GM21360 (cell line): ENCODE results near the gene MAD1L1.
"Not testable (repeated sequence)": the region's sequence is repeated elsewhere in the genome, so short reads cannot be mapped to it uniquely, and the experiment has no call there.

Experiments used
- ATAC-seq: cut with Tn5 transposase; IDR thresholded peaks from one replicate; pipeline ENCODE4 v1.9.1; 2021; ENCODE audit warnings: mild to moderate bottlenecking, moderate library complexity; ENCODE audit not compliant: unreplicated experiment

MAD1L1 gene

GRCh38 chr7:1892011-1892965 lies 340.5 kb downstream of the MAD1L1 start:
- ATAC-seq = no peak

DNA sequence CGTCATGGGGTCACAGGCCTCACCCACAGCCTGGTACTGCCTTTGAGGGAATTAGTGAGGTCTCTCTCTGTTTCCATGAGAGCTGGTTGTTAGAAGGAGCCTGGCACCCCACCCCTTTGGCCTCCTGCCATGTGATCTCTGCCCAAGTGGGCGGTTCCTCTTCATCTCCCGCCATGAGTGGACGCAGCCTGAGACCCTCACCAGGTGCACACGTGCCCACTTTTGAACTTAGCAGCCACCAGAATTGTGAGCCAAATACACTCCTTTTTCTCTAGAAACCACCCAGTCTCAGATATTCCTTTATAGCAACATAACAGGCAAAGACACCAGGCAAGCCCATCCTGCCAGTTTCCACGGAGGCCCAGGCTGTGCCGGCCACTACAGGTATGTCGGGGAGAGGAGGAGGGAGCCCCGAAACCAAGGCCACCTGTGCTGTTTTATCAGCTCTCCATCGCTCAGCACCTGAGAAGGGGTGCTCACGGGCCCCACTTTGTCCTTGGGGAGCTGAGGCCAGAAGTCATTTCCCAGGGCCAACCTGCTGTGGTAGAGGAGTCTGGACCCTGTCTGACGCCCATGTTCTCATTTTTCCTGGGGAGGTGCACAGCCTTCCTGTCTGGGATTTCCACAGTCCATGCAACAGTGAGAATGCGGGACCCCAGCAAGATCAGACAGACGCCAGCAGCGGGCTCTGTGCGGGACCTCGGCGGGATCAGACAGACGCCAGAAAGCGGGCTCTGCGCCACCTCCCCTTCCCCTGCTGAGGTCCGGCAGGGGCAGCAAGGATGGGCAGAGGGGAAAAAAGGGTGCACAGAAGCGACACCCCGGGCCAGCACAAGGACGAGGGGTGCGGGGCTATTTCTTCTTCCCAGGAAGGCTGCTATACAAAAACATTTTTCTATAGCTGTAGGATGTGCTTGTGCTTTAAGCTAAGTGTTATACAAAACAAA lies 342.2 kb downstream of the MAD1L1 start:
- no peak for ATAC-seq

DNA sequence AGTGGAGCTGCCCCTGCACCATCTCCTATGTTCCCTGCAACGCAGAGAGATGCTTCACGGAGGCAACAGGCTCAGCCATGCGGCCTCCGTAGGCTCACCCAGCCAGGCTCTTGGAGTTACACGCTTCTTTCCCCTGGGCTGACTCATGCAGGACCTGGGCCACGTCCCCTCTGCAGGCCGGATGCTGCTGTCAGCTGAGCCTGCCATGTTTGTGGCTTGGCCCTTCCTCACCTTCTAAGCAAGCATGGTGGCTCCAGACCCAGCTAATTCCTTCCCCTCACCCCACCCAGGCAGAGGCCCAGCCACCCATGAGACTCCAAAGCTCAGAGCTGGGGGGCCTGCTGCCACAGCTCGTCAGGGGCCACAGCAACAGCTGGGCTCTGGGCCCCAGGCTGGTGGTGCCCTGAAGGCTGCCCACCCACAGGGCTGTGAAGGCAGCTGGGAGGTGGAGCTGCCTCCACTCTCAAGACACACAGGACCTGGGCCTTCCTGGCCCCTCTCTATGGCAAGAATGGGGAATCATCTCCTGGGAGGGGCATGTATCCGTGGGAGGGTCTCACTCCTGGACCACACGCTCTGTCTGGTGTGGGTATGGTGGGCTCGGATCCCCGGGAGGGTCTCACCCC lies 343.1 kb downstream of the MAD1L1 start:
- no peak for ATAC-seq

DNA sequence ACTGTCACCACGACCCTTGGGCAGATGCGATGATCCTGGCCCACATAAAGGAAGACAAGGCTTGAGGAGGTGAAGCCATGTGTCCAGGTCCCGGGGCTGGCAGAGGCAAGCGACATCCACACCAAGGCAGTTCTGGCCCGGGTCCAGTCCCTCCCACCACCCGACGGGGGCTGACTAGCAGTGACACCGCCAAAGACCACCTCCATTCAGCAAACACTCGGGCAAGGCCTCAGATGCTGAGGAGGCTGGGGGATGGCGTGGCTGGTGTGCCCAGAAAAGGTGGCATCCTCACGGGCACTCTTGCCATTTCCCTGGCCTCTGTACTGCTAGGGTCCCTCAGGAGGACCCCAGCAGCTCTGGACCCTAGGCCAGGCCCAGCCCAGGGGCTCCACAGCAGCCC lies 343.7 kb downstream of the MAD1L1 start:
- no peak for ATAC-seq

DNA sequence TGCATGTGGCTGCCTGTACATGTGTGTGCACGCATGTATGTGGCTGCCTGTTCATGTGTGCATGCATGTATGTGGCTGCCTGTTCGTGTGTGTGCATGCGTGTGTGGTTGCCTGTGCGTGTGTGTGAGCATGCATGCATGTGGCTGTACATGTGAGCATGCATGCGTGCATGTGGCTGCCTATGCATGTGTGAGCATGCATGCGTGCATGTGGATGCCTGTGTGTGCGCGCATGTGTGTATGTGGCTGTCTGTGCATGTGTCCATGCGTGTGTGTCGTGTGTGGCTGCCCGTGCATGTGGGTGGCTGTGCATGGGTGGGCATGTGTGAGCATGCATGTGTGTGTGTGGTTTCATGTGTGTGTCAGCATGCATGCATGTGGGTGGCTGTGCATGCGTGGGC lies 344.3 kb downstream of the MAD1L1 start:
- ATAC-seq = no peak

DNA sequence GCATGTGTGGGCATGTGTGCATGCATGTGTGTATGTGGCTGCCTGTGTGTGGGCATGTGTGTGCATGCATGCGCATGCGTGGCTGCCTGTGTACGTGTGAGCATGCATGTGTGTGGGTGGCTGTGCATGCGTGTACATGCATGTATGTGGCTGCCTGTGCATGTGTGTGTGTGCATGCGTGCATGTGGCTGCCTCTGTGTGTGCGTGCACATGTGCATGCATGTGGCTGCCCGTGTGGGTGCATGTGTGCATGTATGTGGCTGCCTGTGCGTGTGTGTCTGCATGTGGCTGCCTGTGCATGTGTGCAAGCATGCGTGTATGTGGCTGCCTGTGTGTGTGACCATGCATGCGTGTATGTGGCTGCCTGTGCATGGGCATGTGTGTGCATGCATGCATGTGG lies 345.5 kb downstream of the MAD1L1 start:
- no peak for ATAC-seq

GRCh38 chr7:1886361-1887064 lies 346.2 kb downstream of the MAD1L1 start:
- no peak for ATAC-seq

- ATAC-seq = no peak
Observed at GRCh38 chr7:1885465-1886226, 347.1 kb downstream of the MAD1L1 start.

DNA sequence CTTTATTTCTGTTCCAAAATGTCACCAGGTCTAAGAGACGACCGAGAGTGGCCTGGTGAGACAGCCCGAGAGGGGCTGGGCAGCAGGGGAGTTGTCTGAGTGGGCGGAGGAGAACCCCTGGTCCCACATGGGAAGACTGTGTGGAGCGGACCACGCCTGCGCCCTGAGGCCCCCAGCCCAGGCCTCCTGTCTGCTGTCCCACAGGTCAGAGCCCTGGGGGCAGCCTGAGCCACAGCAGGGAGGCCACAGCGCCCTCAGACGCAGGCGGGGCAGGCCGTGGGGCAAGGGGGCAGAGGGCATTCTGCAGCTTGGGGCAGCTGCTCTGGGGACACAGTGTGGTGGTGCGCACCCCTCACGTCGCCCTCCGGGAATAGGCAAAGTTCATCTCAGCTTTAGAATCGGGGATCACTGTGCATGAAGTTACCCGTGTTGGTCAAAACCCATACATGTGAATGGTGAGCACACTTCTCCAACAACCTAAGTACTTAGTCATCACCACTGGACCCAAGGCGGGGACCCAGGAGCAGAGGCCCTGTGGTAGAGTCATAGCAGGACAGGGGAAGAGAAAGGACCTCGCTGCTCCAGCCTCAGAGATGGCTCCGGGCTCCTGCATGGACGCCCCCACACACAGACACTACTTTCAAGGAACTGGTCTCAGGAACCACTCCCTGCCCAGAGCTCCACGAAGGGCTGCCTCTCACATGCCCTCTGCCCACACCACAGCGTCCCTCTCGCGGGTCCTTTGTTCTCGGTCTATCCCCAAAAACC lies 348.0 kb downstream of the MAD1L1 start:
- ATAC-seq = no peak

DNA sequence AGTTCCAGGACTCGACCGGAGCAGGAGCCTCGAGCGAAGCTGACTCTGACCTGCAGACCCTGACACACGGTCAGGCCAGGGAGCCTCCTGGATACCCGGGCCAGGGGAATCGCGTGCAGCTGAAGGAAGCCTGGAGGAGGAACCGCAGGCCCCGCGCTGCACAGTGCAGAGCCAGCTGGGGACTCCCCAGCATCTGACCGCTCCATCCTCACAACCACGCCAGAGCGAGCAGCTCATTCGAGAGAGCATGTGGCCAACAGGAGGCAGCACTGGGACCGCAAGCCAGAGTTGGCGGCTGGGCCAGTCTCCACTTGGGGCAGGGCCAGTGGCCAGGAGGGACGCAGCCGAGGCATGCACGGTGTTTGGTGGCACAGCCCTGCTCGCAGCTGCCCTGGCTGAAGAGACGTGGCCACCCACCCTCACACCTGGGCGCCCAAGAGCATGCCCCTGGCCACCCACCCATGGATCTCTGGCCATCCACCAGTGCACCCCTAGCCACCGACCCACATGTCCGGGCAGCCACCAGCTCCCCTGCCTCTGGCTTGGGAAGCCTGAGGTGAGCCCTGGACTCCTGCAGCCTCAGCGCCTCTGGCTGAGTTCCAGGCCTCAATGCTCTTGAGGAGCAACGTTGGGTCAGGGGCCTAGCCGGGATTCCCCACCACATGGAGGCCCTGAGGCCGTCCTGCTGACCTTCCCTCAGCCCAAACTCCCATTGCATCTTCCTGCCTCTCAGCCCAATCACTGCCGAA lies 348.7 kb downstream of the MAD1L1 start:
- no peak for ATAC-seq

GRCh38 chr7:1883031-1883761 lies 349.5 kb downstream of the MAD1L1 start:
- ATAC-seq = no peak

GRCh38 chr7:1882451-1882850 lies 350.3 kb downstream of the MAD1L1 start:
- no peak for ATAC-seq

- no peak for ATAC-seq
Observed at GRCh38 chr7:1881946-1882345, 350.8 kb downstream of the MAD1L1 start.

GRCh38 chr7:1876641-1877040 lies 356.1 kb downstream of the MAD1L1 start:
- not testable (repeated sequence) for ATAC-seq

GRCh38 chr7:1875392-1876199 lies 357.1 kb downstream of the MAD1L1 start:
- not testable (repeated sequence) for ATAC-seq

GRCh38 chr7:1874590-1875391 lies 358.0 kb downstream of the MAD1L1 start:
- ATAC-seq = not testable (repeated sequence)
